ENCODE measurements around the gene BCAR3.

- no peak for TF ChIP-seq RCOR1 (IDR thresholded peaks at IDR 0.05; ENCODE audit: low read depth, low read length)
- TF ChIP-seq, protein P1, sequence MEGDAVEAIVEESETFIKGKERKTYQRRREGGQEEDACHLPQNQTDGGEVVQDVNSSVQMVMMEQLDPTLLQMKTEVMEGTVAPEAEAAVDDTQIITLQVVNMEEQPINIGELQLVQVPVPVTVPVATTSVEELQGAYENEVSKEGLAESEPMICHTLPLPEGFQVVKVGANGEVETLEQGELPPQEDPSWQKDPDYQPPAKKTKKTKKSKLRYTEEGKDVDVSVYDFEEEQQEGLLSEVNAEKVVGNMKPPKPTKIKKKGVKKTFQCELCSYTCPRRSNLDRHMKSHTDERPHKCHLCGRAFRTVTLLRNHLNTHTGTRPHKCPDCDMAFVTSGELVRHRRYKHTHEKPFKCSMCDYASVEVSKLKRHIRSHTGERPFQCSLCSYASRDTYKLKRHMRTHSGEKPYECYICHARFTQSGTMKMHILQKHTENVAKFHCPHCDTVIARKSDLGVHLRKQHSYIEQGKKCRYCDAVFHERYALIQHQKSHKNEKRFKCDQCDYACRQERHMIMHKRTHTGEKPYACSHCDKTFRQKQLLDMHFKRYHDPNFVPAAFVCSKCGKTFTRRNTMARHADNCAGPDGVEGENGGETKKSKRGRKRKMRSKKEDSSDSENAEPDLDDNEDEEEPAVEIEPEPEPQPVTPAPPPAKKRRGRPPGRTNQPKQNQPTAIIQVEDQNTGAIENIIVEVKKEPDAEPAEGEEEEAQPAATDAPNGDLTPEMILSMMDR (IDR thresholded peaks at IDR 0.05): no peak
- no peak for TF ChIP-seq POLR2AphosphoS2 (conservative IDR thresholded peaks at IDR 0.05; ENCODE audit: low read length)
- TF ChIP-seq POLR2A (IDR thresholded peaks at IDR 0.05; ENCODE audit: low read length): no peak
- TF ChIP-seq, protein P2, sequence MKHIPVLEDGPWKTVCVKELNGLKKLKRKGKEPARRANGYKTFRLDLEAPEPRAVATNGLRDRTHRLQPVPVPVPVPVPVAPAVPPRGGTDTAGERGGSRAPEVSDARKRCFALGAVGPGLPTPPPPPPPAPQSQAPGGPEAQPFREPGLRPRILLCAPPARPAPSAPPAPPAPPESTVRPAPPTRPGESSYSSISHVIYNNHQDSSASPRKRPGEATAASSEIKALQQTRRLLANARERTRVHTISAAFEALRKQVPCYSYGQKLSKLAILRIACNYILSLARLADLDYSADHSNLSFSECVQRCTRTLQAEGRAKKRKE (CRISPR knock-in tag; IDR thresholded peaks at IDR 0.05; ENCODE audit: low read depth): no peak
- TF ChIP-seq HOXA7 (CRISPR knock-in tag; IDR thresholded peaks at IDR 0.05): no peak
- no peak for TF ChIP-seq SMC3 (IDR thresholded peaks at IDR 0.05)
- no peak for TF ChIP-seq JUN (IDR thresholded peaks at IDR 0.05)
- TF ChIP-seq HDAC2 (IDR thresholded peaks at IDR 0.05): no peak
- TF ChIP-seq MYC (IDR thresholded peaks at IDR 0.05; ENCODE audit: borderline replicate concordance, low read length): no peak
- no peak for TF ChIP-seq EP300 (IDR thresholded peaks at IDR 0.05)
- no peak for TF ChIP-seq ZSCAN20 (CRISPR knock-in tag; IDR thresholded peaks at IDR 0.05)
- no peak for TF ChIP-seq CEBPB (IDR thresholded peaks at IDR 0.05)
- no peak for TF ChIP-seq GATA3 (IDR thresholded peaks at IDR 0.05; ENCODE audit: borderline replicate concordance)
Observed at GRCh38 chr1:93519199-93519829, 162.3 kb downstream of the BCAR3 start.

Data from A549 (cell line).